Ovary (tissue), 9 donors: ENCODE data around the gene LSR. TPM values are rescaled to one million over a fixed set of nuclear protein-coding genes. Genes with fewer than 3 reads are reported as not detected.
A peak's percentile ranks its signal among the peaks of the same experiment; 100 is the strongest.

Source experiments
- DNase-seq, 5 donors: peaks; one replicate each; pipeline ENCODE4 v3.0.0-alpha.2; 2019 to 2020
- H3K27ac ChIP-seq, 2 donors: fragments of 200-600 bp; one replicate each; pipeline versions ENCODE4 v1.5.1 to v1.8.0; 2019 to 2022
- H3K27me3 ChIP-seq: fragments of 200-600 bp; one replicate; pipeline ENCODE4 v1.8.0; 2022
- H3K36me3 ChIP-seq: fragments of 200-600 bp; sonication (generic); one replicate; pipeline ENCODE4 v1.5.1; 2019
- H3K4me1 ChIP-seq: one replicate; pipeline ENCODE4 v1.8.1; 2013; ENCODE audit warnings: mild to moderate bottlenecking, moderate library complexity; ENCODE audit not compliant: insufficient read depth
- H3K4me3 ChIP-seq: fragments of 200-600 bp; sonication (generic); one replicate; pipeline ENCODE4 v1.5.1; 2017
- H3K9me3 ChIP-seq, 2 donors: fragments of 200-600 bp in 1 of 2; sonication (generic) in 1 of 2; one replicate each; pipeline versions ENCODE4 v1.5.1 to v1.8.1; 2013 to 2019; ENCODE audit warnings: mild to moderate bottlenecking in 1 of 2, moderate library complexity in 1 of 2
- EP300 ChIP-seq: sonication (generic); formaldehyde crosslinking; IDR thresholded peaks from one replicate; pipeline ENCODE4 v1.6.1; 2017; ENCODE audit warnings: antibody characterized with exemption
- POLR2A ChIP-seq: fragments of 450-650 bp; IDR thresholded peaks from one replicate; pipeline ENCODE4 v1.6.1; 2017; ENCODE audit warnings: antibody characterized with exemption, mild to moderate bottlenecking, moderate library complexity
- WGBS, 3 donors: extraction: QIAGEN DNeasy Blood & Tissue Kit in 1 of 3; methylation state at CpG; one replicate each; pipeline versions ENCODE4 v1.1.5 to v1.1.7; 2013 to 2017; 5-methylcytosine and 5-hydroxymethylcytosine counted together
- intact Hi-C, 4 donors: fragments of 100-400 bp; cut with DNase I; formaldehyde crosslinking; loops; one replicate each; pipeline versions ENCODE4 v1.11.0 to v1.15.1; 2022 to 2023
- polyA plus RNA-seq, 2 donors: library from polyadenylated mRNA; stranded (reverse); fragments of 200-250 nt in 1 of 2; fragments of 350-450 nt in 1 of 2; fragmentation: Illumina TruSeq in 1 of 2; extraction: RNeasy Lipid Tissue Mini Kit (QIAGEN cat#74804) in 1 of 2; gene quantifications; one replicate each; pipeline ENCODE4 v1.2.3, GENCODE V29; 2013 to 2014
- total RNA-seq, 7 donors: library from RNA; depleted of rRNA in 2 of 7; stranded (reverse); fragments of >200 nt in 2 of 7; fragmentation: NEBNext Ultra II Directional in 3 of 7; extraction: Animal tissue kit (Norgen Biotek cat#: 25700) in 3 of 7; gene quantifications; one replicate each; pipeline versions ENCODE4 v1.1.0 to v1.2.4, GENCODE V29; 2016 to 2023
- TF ChIP-seq, protein P1 (sequence below), 3 donors: fragments of 450-650 bp in 2 of 3; fragments of 200-600 bp in 1 of 3; IDR thresholded peaks; one replicate each; pipeline versions ENCODE4 v1.5.1 to v1.8.0; 2016 to 2022; ENCODE audit warnings: antibody characterized with exemption in 3 of 3, mild to moderate bottlenecking in 1 of 3
- donor health status: DM: no; HTN: no; CAD: no; lungs with moderate emphysema.
- donor health status: DM: no; HTN: no; CAD: no.
- donor health status: Bipolar disorder and iron deficiency.
- donor health status: DM: yes; HTN: yes; CAD: no.
- donor health status: DM: no; HTN: no; CAD: no.
- donor health status: DM: yes; HTN: yes; CAD: no.

Gene LSR
- total and polyA plus RNA-seq, 9 donors, result 3.3 to 69.8 (median 12.9) TPM

DNA sequence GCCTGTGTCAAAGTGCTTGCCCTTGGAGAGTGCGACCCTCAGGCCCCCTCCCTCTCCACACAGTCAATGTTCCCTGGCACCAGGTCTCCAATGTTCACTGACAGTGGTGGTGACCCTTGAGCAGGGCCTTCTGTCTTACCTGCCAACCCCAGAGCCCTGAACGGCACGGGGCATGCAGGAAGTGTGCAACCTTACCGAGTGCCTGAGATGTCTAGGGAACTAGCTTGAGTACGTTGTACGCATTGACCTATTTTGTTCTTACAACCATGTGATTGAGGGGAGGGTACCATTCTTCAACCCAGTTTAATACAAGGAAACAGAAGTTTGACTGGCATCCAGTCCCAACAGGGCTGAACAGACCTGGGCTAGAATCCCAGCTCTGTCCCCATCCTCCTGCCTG lies 56.4 kb downstream of the LSR start:
- Histone ChIP-seq H3K36me3 (no peaks in the 10 kb centered on the region), H3K4me3 (no peak overlapping the region), H3K9me3 (no peaks in the 10 kb centered on the region), H3K27me3 (no peaks in the 10 kb centered on the region), H3K4me1 (peaks cover 19% of the 10 kb centered on the region), H3K27ac (no peak overlapping the region)
- intact Hi-C loops, result loop anchor here in 1 of 4 donors (5.0 kb wide), 1 partner anchor 33 kb away; no protein-coding TSS in a partner anchor
- 84 to 91% (median 88%) methylated on average over 6 of the region's 6 CpGs for WGBS, 3 donors
- DNase-seq, result no peak
- no peak for TF ChIP-seq POLR2A
- TF ChIP-seq, protein P1, sequence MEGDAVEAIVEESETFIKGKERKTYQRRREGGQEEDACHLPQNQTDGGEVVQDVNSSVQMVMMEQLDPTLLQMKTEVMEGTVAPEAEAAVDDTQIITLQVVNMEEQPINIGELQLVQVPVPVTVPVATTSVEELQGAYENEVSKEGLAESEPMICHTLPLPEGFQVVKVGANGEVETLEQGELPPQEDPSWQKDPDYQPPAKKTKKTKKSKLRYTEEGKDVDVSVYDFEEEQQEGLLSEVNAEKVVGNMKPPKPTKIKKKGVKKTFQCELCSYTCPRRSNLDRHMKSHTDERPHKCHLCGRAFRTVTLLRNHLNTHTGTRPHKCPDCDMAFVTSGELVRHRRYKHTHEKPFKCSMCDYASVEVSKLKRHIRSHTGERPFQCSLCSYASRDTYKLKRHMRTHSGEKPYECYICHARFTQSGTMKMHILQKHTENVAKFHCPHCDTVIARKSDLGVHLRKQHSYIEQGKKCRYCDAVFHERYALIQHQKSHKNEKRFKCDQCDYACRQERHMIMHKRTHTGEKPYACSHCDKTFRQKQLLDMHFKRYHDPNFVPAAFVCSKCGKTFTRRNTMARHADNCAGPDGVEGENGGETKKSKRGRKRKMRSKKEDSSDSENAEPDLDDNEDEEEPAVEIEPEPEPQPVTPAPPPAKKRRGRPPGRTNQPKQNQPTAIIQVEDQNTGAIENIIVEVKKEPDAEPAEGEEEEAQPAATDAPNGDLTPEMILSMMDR (IDR thresholded peaks at IDR 0.05), result no peak
- TF ChIP-seq EP300, result no peak

DNA sequence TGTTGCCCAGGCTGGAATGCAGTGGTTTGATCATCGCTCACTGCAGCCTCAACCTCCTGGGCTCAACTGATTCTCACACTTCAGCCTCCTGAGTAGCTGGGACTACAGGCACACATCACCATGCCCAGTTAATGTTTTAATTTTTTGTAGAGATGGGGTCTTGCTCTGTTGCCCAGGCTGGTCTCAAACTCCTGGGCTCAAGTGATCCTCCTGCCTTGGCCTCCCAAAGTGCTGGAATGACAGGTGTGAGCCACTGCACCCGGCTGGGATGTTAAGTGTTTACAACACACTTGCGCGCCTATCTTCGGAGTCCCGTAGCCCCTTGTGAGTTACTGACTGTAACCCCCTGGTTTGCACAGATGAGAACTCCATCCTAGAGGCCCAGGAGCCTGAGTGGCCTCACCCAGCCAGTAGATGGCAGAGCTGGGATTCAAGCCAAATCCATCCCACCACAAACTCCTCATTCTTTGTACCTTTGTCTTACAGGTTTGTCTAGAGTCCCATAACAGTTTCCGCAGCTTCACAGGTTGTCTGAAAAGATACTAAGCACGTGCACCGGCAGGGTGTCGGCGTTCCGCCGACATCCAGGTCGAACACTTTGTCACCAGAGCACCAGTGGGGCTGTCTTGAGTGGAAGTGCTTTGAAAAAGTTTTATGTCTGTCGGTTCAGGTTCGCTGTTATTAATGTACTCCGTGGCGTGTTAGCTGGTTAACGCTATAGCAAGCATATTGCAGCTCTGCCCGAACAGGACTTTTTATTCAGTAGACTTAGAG lies 57.9 kb downstream of the LSR start:
- intact Hi-C loops, result loop anchor here in 2 of 4 donors (2.0 to 5.0 kb wide), 2 partner anchors 28 to 34 kb away; no protein-coding TSS in a partner anchor
- Histone ChIP-seq H3K4me3 (no peak overlapping the region), H3K27ac (peak overlapping the region in 1 of 2 donors; percentile 91), H3K4me1 (peaks cover 29% of the 10 kb centered on the region), H3K9me3 (no peaks in the 10 kb centered on the region), H3K27me3 (no peaks in the 10 kb centered on the region), H3K36me3 (no peaks in the 10 kb centered on the region)
- TF ChIP-seq EP300 (no peak), POLR2A (no peak)
- TF ChIP-seq, protein P1 (IDR thresholded peaks at IDR 0.05), result no peak
- 84 to 92% (median 91%) methylated on average over 20 of the region's 20 CpGs for WGBS, 3 donors
- DNase-seq, result no peak

DNA sequence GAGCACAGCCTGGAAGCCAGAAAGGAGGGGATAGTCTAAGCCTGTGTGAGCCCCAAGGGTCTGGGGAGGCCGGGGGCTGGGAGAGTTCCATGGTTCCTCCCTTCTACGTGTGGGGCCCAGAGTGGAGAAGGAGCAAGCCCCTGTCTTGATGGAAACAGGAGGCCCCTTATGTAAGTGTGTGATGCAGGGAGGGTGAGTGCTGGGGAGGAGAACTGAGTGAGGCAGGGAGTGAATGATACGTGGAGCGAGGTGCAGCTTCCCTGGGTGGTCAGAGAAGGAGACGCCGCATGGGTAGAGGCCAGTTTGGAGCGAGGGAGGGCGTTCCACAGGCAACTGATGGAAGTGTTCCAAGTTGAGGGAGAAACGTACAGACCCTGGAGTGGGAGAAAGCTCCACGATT lies 59.1 kb downstream of the LSR start:
- no peaks in the 10 kb centered on the region for H3K36me3 ChIP-seq
- peak overlapping the region; percentile 52 to 91 for H3K27ac ChIP-seq
- WGBS, 3 donors, result 11 to 21% (median 18%) methylated on average over 10 of the region's 10 CpGs
- no peak overlapping the region for H3K4me3 ChIP-seq
- no peaks in the 10 kb centered on the region for H3K9me3 ChIP-seq
- TF ChIP-seq POLR2A (no peak), EP300 (no peak)
- TF ChIP-seq, protein P1 (IDR thresholded peaks at IDR 0.05), result no peak
- H3K4me1 ChIP-seq, result peaks cover 33% of the 10 kb centered on the region
- intact Hi-C loops, result loop anchor here in 2 of 4 donors (2.0 to 5.0 kb wide), 2 partner anchors 29 to 36 kb away; no protein-coding TSS in a partner anchor
- DNase-seq, result peak; percentile 47 to 75 (median 61)
- H3K27me3 ChIP-seq, result no peaks in the 10 kb centered on the region

DNA sequence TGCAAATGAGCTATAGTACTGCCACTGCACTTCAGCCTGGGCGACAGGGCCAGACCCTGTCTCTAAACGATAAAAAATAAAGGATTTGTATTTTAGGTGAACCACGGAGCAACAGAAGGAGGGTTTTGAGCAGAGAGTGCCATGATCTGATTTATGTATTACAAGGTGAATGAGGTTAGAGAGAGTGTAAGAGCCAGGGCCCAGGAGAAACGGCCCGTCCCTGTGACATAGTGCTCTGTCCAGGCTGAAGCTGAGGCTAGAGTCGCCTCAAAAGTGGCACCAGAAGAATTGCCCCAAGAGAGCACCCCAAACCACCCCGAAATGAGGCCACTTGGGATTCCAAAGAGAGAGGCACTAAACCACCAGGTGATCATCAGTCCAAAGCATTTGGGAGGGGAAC lies 60.1 kb downstream of the LSR start:
- H3K36me3 ChIP-seq, result no peaks in the 10 kb centered on the region
- H3K9me3 ChIP-seq, result no peaks in the 10 kb centered on the region
- 26 to 39% (median 30%) methylated on average over 7 of the region's 7 CpGs for WGBS, 3 donors
- no peak overlapping the region for H3K4me3 ChIP-seq
- TF ChIP-seq, protein P1 (IDR thresholded peaks at IDR 0.05), result no peak
- TF ChIP-seq POLR2A (no peak), EP300 (no peak)
- H3K27me3 ChIP-seq, result no peaks in the 10 kb centered on the region
- H3K27ac ChIP-seq, result peak overlapping the region in 1 of 2 donors; percentile 91
- H3K4me1 ChIP-seq, result peaks cover 35% of the 10 kb centered on the region
- peak in 1 of 5 donors; percentile 26 for DNase-seq
- intact Hi-C loops, result loop anchor here in 1 of 4 donors (5.0 kb wide), 1 partner anchor 37 kb away; no protein-coding TSS in a partner anchor
